SK-N-SH (cell line): ENCODE measurements around the gene ZNF775.

Source experiments
- CTCF ChIP-seq: fragments of 200-600 bp; sonication (generic); IDR thresholded peaks from 2 replicates; pipeline ENCODE4 v1.6.1; 2017; ENCODE audit warnings: antibody characterized with exemption, mild to moderate bottlenecking, moderate library complexity
- EZH2phosphoT487 ChIP-seq: fragments of 200-600 bp; sonication (generic); IDR thresholded peaks from 2 replicates; pipeline ENCODE4 v1.6.1; 2017; ENCODE audit warnings: low read depth, mixed run types, mild to moderate bottlenecking, antibody characterized with exemption, moderate library complexity, borderline replicate concordance
- FOXJ3 ChIP-seq: sonication (generic); formaldehyde crosslinking; IDR thresholded peaks from 2 replicates; pipeline ENCODE4 v1.5.1; 2020; ENCODE audit warnings: mild to moderate bottlenecking, missing genetic modification reagents
- FOXM1 ChIP-seq: IDR thresholded peaks from 2 replicates; pipeline ENCODE4 v1.4.0; 2012; ENCODE audit warnings: low read depth, mild to moderate bottlenecking
- GABPA ChIP-seq: IDR thresholded peaks from 2 replicates; pipeline ENCODE4 v1.4.0; 2012; ENCODE audit warnings: low read depth, mild to moderate bottlenecking
- IRF3 ChIP-seq: fragments of 150-350 bp; IDR thresholded peaks from 2 replicates; pipeline ENCODE4 v1.6.1; 2016; ENCODE audit warnings: mild to moderate bottlenecking, low read depth, low read length
- JUND ChIP-seq: IDR thresholded peaks from 2 replicates; pipeline ENCODE4 v1.4.0; 2012
- MAX ChIP-seq: IDR thresholded peaks from 2 replicates; pipeline ENCODE4 v1.4.0; 2012; ENCODE audit warnings: low read depth
- NFIC ChIP-seq: IDR thresholded peaks from 2 replicates; pipeline ENCODE4 v1.4.0; 2012; ENCODE audit warnings: borderline replicate concordance
- RAD21 ChIP-seq: IDR thresholded peaks from 2 replicates; pipeline ENCODE4 v1.6.1; 2012; ENCODE audit warnings: mild to moderate bottlenecking, low read length
- SMC3 ChIP-seq: IDR thresholded peaks from 2 replicates; pipeline ENCODE4 v1.6.1; 2012; ENCODE audit warnings: low read depth, low read length, improper control_type of control experiment
- YY1 ChIP-seq: IDR thresholded peaks from 2 replicates; pipeline ENCODE4 v1.4.0; 2012; ENCODE audit warnings: low read depth, mild to moderate bottlenecking

GRCh38 chr7:150431839-150432658 lies 52.9 kb downstream of the ZNF775 start:
- TF ChIP-seq CTCF (no peak), YY1 (no peak), GABPA (no peak), FOXJ3 (no peak), EZH2phosphoT487 (no peak), MAX (no peak), IRF3 (no peak), RAD21 (no peak), FOXM1 (no peak), JUND (no peak), SMC3 (no peak), NFIC (no peak)
